Neutrophil (primary cell): Measurements from ENCODE around the gene RAB30.

ENCODE experiments used
- H3K27ac ChIP-seq: fragments of 200-600 bp; sonication (generic); 2 replicates; pipeline ENCODE4 v1.5.1; 2016; ENCODE audit warnings: mild to moderate bottlenecking, moderate library complexity
- H3K27me3 ChIP-seq: fragments of 200-600 bp; sonication (generic); 2 replicates; pipeline ENCODE4 v1.6.0; 2016; ENCODE audit warnings: mild to moderate bottlenecking
- H3K36me3 ChIP-seq: fragments of 200-600 bp; sonication (generic); 2 replicates; pipeline ENCODE4 v1.5.1; 2017
- H3K4me1 ChIP-seq, 2 experiments: fragments of 200-600 bp in 1 of 2; sonication (generic) in 1 of 2; 1 replicate in 1 of 2; 2 replicates in 1 of 2; pipeline versions ENCODE4 v1.5.1 to v1.6.1; 2013 to 2016; ENCODE audit warnings: low read depth in 1 of 2, low read length in 1 of 2, mild to moderate bottlenecking in 1 of 2, moderate library complexity in 1 of 2; ENCODE audit not compliant: control insufficient read depth in 1 of 2, insufficient read depth in 1 of 2
- H3K4me3 ChIP-seq, 2 experiments: fragments of 200-600 bp in 1 of 2; sonication (generic) in 1 of 2; 1 replicate in 1 of 2; 2 replicates in 1 of 2; pipeline ENCODE4 v1.5.1; 2013 to 2016; ENCODE audit warnings: low read depth in 1 of 2, low read length in 1 of 2, mild to moderate bottlenecking in 1 of 2, moderate library complexity in 1 of 2
- H3K9me3 ChIP-seq: fragments of 200-600 bp; sonication (generic); 2 replicates; pipeline ENCODE4 v1.5.1; 2016
- CTCF ChIP-seq: fragments of 200-600 bp; sonication (generic); IDR thresholded peaks from 2 replicates; pipeline ENCODE4 v1.5.1; 2016; ENCODE audit warnings: antibody characterized with exemption

Gene RAB30

DNA sequence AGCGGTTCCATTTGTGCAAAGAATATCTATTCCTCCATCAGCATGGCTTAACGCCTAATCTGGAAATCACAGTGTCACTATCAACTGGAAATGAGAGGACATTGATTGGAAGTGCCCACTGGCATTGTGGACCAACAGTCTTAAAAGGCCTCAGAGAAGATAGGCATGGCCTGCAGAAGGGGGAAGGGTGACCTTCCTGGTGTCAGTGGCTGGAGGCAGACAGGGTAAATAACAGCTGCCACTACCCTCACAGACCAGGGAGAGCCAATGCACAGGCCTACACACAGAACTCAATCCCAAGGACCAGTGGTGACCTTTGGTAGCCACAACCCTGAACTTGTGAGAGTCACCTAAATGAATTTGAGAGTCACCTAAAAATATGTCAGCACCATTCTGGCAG, 134.1 kb downstream of the RAB30 start:
- peaks cover 36% of the 10 kb centered on the region for H3K36me3 ChIP-seq

GRCh38 chr11:82936261-82936660, 135.4 kb downstream of the RAB30 start:
- H3K27me3 ChIP-seq, result no peaks in the 10 kb centered on the region
- H3K4me1 ChIP-seq, result no peaks in the 10 kb centered on the region
- H3K27ac ChIP-seq, result no peak overlapping the region
- no peak for TF ChIP-seq CTCF
- H3K9me3 ChIP-seq, result no peaks in the 10 kb centered on the region
- peaks cover 49% of the 10 kb centered on the region for H3K36me3 ChIP-seq
- H3K4me3 ChIP-seq, result no peak overlapping the region

More for the DNA sequence above, 134.1 kb downstream of the RAB30 start:
- Histone ChIP-seq H3K4me1 (no peaks in the 10 kb centered on the region), H3K9me3 (no peaks in the 10 kb centered on the region), H3K27ac (no peak overlapping the region), H3K4me3 (no peak overlapping the region), H3K27me3 (no peaks in the 10 kb centered on the region)
- TF ChIP-seq CTCF, result no peak

DNA sequence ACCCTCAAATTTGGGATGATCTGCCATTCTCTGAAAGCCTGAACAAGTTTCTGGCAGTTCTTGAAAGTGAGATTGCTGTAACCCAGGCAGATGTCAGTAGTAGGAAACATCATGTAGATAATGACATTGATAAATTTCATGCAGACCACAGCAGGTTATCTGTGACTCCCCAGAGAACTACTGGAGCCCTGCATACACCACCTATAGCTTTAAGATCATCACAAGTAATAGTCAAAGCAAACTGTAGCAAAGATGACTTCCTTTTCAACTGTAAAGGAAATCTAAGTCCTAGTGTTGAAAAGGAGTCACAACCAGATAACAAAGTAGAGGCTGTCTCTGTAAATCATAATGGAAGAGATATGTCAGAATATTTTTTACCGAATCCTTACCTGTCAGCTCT, 139.1 kb downstream of the RAB30 start:
- TF ChIP-seq CTCF, result no peak
- no peaks in the 10 kb centered on the region for H3K4me1 ChIP-seq

DNA sequence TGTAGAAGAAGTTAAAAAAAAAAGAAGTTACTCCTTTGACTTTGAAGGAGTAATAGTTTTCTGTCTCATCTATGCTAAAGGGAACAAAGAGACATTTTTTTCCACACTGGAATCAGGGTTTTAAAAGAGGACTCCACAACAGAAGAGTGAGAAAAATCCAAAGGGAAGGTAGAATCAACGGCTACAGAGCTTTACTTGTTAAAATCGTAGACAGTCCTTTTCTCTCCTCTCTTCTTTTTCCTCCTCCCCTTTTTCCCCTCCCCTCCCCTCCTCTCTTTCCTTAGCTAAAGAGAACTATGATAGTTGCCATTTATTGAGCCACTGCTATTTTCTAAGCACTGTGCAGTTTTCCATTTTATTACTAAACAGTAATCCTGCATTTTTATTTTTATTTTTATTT, 141.0 kb downstream of the RAB30 start:
- Histone ChIP-seq H3K36me3 (peaks cover 61% of the 10 kb centered on the region), H3K27ac (no peak overlapping the region), H3K4me3 (no peak overlapping the region), H3K4me1 (no peaks in the 10 kb centered on the region), H3K27me3 (no peaks in the 10 kb centered on the region), H3K9me3 (no peaks in the 10 kb centered on the region)
- no peak for TF ChIP-seq CTCF

More for the DNA sequence above, 139.1 kb downstream of the RAB30 start:
- Histone ChIP-seq H3K9me3 (no peaks in the 10 kb centered on the region), H3K27me3 (no peaks in the 10 kb centered on the region), H3K4me3 (no peak overlapping the region), H3K36me3 (peaks cover 60% of the 10 kb centered on the region), H3K27ac (no peak overlapping the region)

DNA sequence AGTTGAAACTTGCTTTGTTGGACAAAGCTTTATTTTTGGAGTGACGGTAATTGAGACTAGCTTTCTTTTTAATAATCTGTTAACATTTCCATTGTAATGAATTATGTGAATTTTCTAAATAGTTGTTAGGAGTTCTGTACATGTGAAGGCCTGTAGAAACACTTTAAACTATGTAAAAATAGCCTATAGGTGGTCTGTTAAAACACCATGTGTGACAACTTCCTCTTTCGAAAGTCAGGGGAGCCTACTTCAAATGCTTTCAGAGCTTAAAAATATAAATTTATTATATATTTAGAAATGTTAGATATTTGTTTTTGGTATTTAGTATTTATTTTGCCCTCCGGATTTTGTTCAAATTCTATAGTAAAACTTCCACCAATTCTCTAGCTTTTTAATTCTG, 141.5 kb downstream of the RAB30 start:
- no peak for TF ChIP-seq CTCF
- H3K27me3 ChIP-seq, result no peaks in the 10 kb centered on the region
- no peak overlapping the region for H3K27ac ChIP-seq
- H3K4me3 ChIP-seq, result no peak overlapping the region
- H3K4me1 ChIP-seq, result no peaks in the 10 kb centered on the region
- no peaks in the 10 kb centered on the region for H3K9me3 ChIP-seq
- peaks cover 57% of the 10 kb centered on the region for H3K36me3 ChIP-seq

- no peak overlapping the region for H3K4me3 ChIP-seq
- no peaks in the 10 kb centered on the region for H3K27me3 ChIP-seq
- H3K27ac ChIP-seq, result no peak overlapping the region
- peaks cover 57% of the 10 kb centered on the region for H3K36me3 ChIP-seq
- no peaks in the 10 kb centered on the region for H3K4me1 ChIP-seq
- no peaks in the 10 kb centered on the region for H3K9me3 ChIP-seq
- no peak for TF ChIP-seq CTCF
These were observed 142.6 kb downstream of the RAB30 start for GRCh38 chr11:82929121-82929520.
